Immature natural killer cell (primary cell): Measurements from ENCODE around the gene TMEM143. TPM values are rescaled to one million over a fixed set of nuclear protein-coding genes. Genes with fewer than 3 reads are reported as not detected.

Experiments used
- polyA plus RNA-seq, 3 donors: library from polyadenylated mRNA; unstranded; fragments of 300-500 nt; fragmentation: Illumina TruSeq; gene quantifications; one replicate each; pipeline ENCODE4 v1.2.3, GENCODE V29; 2021

Gene TMEM143
- polyA plus RNA-seq, 3 donors from 2014 or later = 2.8 to 6.3 (median 3.1) TPM

Other genes with a start within 250 kb of the TMEM143 start
- gene LIG1, start 193.6 kb downstream of the TMEM143 start, polyA plus RNA-seq = 10 to 100 TPM; 13.1 to 26.0 (median 17.3) TPM
- 1 to 10 TPM in 1 of 3 donors, under 1 TPM in 1, not detected in 1; 0.54 to 1.3 TPM for gene ZSWIM9, start 193.3 kb downstream of the TMEM143 start, polyA plus RNA-seq
- gene CARD8, start 108.0 kb downstream of the TMEM143 start, polyA plus RNA-seq = 100 to 1,000 TPM in 1 of 3 donors, 10 to 100 TPM in 2; 74.2 to 109 (median 86.3) TPM
- 1 to 10 TPM in 1 of 3 donors, under 1 TPM in 1, not detected in 1; 0.22 to 2.1 TPM for gene ZNF114, start 93.9 kb downstream of the TMEM143 start, polyA plus RNA-seq
- 1,000 to 10,000 TPM in 2 of 3 donors, 100 to 1,000 TPM in 1; 994 to 1,311 (median 1,000) TPM for gene EMP3, start 38.4 kb downstream of the TMEM143 start, polyA plus RNA-seq
- gene SYNGR4, start 427 bp upstream of the TMEM143 start, polyA plus RNA-seq = not detected
- gene KDELR1, start 27.6 kb upstream of the TMEM143 start, polyA plus RNA-seq = 10 to 100 TPM; 14.8 to 30.5 (median 20.2) TPM
- not detected for gene GRIN2D, start 29.7 kb upstream of the TMEM143 start, polyA plus RNA-seq
- 10 to 100 TPM; 32.3 to 42.4 (median 34.6) TPM for gene GRWD1, start 82.0 kb upstream of the TMEM143 start, polyA plus RNA-seq
- gene KCNJ14, start 91.6 kb upstream of the TMEM143 start, polyA plus RNA-seq = under 1 TPM in 2 of 3 donors, not detected in 1; 0.06 to 0.07 TPM
- 10 to 100 TPM; 14.4 to 37.6 (median 29.6) TPM for gene CYTH2, start 105.4 kb upstream of the TMEM143 start, polyA plus RNA-seq
- gene LMTK3, start 147.9 kb upstream of the TMEM143 start, polyA plus RNA-seq = not detected
- gene SULT2B1, start 188.2 kb upstream of the TMEM143 start, polyA plus RNA-seq = not detected
- not detected for gene SPACA4, start 242.8 kb upstream of the TMEM143 start, polyA plus RNA-seq